ENCODE results near the gene OR10C1.

DNA sequence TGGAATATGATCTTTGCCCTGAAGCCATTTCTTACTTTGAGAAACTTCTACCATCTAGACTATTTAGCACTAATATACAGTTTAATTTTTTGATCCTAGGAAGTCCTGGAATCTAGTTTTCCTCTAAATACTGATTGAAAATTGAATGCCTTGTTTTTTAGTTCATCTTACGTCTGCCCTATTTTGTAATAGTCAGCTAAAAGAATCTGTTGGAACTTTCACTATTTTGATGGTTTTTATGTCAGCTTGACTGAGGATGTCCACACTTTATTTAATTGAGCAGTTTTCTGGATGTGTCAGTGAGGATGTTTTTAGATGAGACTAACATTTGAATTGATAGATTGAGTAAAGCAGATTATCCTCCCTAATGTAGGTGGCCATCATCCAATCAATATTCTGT is 35.3 kb upstream of the OR10C1 start:
- TF ChIP-seq CTCF (conservative IDR thresholded peaks at IDR 0.05 in 1 of 2, IDR thresholded peaks at IDR 0.05 in 1 of 2; ENCODE audit: low read depth in 1 of 2, low read length in 2 of 2) (no peak), EZH2 (IDR thresholded peaks at IDR 0.05; ENCODE audit: low read length, missing control alignments) (no peak)
